Small intestine (tissue), 7 donors: Measurements from ENCODE around the gene CDKN1A. TPM values are rescaled to one million over a fixed set of nuclear protein-coding genes. Genes with fewer than 3 reads are reported as not detected.
A peak's percentile ranks its signal among the peaks of the same experiment; 100 is the strongest.

ENCODE experiments used
- DNase-seq, 2 donors: peaks; one replicate each; pipeline versions ENCODE4 v3.0.0 to v3.0.0-alpha.2; 2013
- FAIRE-seq: peaks from 2 replicates; lab custom pipeline; 2012; peaks lifted over from hg19 to GRCh38; lab: Jason Lieb, UNC
- H3K27ac ChIP-seq, 3 donors: one replicate each; pipeline ENCODE4 v1.5.1; 2013; ENCODE audit warnings: low read length in 2 of 3, mild to moderate bottlenecking in 2 of 3, control low read depth in 1 of 3, inconsistent platforms in 1 of 3, low read depth in 1 of 3, moderate library complexity in 1 of 3
- H3K27me3 ChIP-seq, 3 donors: one replicate each; pipeline ENCODE4 v1.6.1; 2013; ENCODE audit warnings: low read length in 3 of 3, inconsistent platforms in 1 of 3; ENCODE audit not compliant: control insufficient read depth in 3 of 3, insufficient read depth in 3 of 3
- H3K36me3 ChIP-seq, 3 donors: one replicate each; pipeline ENCODE4 v1.6.1; 2013; ENCODE audit warnings: low read length in 3 of 3, inconsistent platforms in 1 of 3, low read depth in 1 of 3, mild to moderate bottlenecking in 1 of 3, moderate library complexity in 1 of 3; ENCODE audit not compliant: control insufficient read depth in 3 of 3, insufficient read depth in 2 of 3
- H3K4me1 ChIP-seq, 3 donors: one replicate each; pipeline ENCODE4 v1.6.1; 2013; ENCODE audit warnings: low read length in 2 of 3, inconsistent platforms in 1 of 3, low read depth in 1 of 3, mild to moderate bottlenecking in 1 of 3, moderate library complexity in 1 of 3; ENCODE audit not compliant: control insufficient read depth in 3 of 3, insufficient read depth in 2 of 3
- H3K4me3 ChIP-seq, 3 donors: one replicate each; pipeline ENCODE4 v1.5.1; 2013; ENCODE audit warnings: low read length in 3 of 3, control low read depth in 1 of 3, inconsistent platforms in 1 of 3, low read depth in 1 of 3, mild to moderate bottlenecking in 1 of 3, moderate library complexity in 1 of 3
- H3K9me3 ChIP-seq, 2 donors: one replicate each; pipeline ENCODE4 v1.6.1; 2013; ENCODE audit warnings: low read depth in 1 of 2, low read length in 1 of 2; ENCODE audit not compliant: control insufficient read depth in 2 of 2, insufficient read depth in 1 of 2
- WGBS, 3 donors: extraction: QIAGEN DNeasy Blood & Tissue Kit; methylation state at CpG; one replicate each; pipeline ENCODE4 v1.1.7; 2013; 5-methylcytosine and 5-hydroxymethylcytosine counted together
- polyA plus RNA-seq, 4 donors: library from polyadenylated mRNA; stranded (reverse) in 3 of 4; unstranded in 1 of 4; fragments of 200-250 nt in 3 of 4; fragments of 120-200 nt in 1 of 4; gene quantifications; one replicate each; pipeline versions ENCODE4 v1.2.1 to v1.2.3, GENCODE V29; 2013
- donor health status: healthy with polysubstance abuse.
- donor health status: control.
- donor health status: control.
- donor health status: Bipolar disorder and iron deficiency.
- donor health status: healthy.

Gene CDKN1A
- polyA plus RNA-seq, 4 donors = 96.8 to 464 (median 292) TPM

GRCh38 chr6:36677059-36677749 lies 1.3 kb upstream of the CDKN1A start:
- Histone ChIP-seq H3K36me3 (peaks cover 0 to 23% (median 0%) of the 10 kb centered on the region in 3 donors), H3K9me3 (no peaks in the 10 kb centered on the region), H3K27ac (peak overlapping the region in 2 of 3 donors; percentile 47 to 85), H3K27me3 (no peaks in the 10 kb centered on the region), H3K4me1 (peaks cover 0 to 43% (median under 1%) of the 10 kb centered on the region in 3 donors), H3K4me3 (no peak overlapping the region)
- FAIRE-seq (no peak), DNase-seq (no peak)
- WGBS, 3 donors = 62 to 69% (median 66%) methylated on average over 7 of the region's 7 CpGs

- Histone ChIP-seq H3K4me3 (peak overlapping the region in 2 of 3 donors; percentile 8 to 32), H3K27me3 (no peaks in the 10 kb centered on the region), H3K4me1 (peaks cover 0 to 44% (median 5%) of the 10 kb centered on the region in 3 donors), H3K36me3 (peaks cover 0 to 30% (median 0%) of the 10 kb centered on the region in 3 donors), H3K9me3 (no peaks in the 10 kb centered on the region), H3K27ac (peak overlapping the region in 2 of 3 donors; percentile 47 to 85)
- 10 to 15% (median 14%) methylated on average over 10 of the region's 10 CpGs for WGBS, 3 donors
- DNase-seq = peak; percentile 35 to 67
- no peak for FAIRE-seq
These were observed 594 bp upstream of the CDKN1A start for GRCh38 chr6:36677753-36678487.

GRCh38 chr6:36679043-36679833 lies 724 bp downstream of the CDKN1A start:
- peaks cover 0 to 55% (median 5%) of the 10 kb centered on the region in 3 donors for H3K4me1 ChIP-seq
- H3K27ac ChIP-seq = peak overlapping the region; percentile 96 to 98 (median 98)
- H3K4me3 ChIP-seq = peak overlapping the region; percentile 61 to 93 (median 72)
- 0 to 1% (median 0%) methylated on average over 48 to 61 of the region's 61 CpGs for WGBS, 3 donors
- no peaks in the 10 kb centered on the region for H3K27me3 ChIP-seq
- peaks cover 4 to 43% (median 12%) of the 10 kb centered on the region in 3 donors for H3K36me3 ChIP-seq
- DNase-seq (peak; percentile 62 to 77), FAIRE-seq (no peak)
- H3K9me3 ChIP-seq = no peaks in the 10 kb centered on the region

GRCh38 chr6:36682328-36683144 lies 4.0 kb downstream of the CDKN1A start:
- Histone ChIP-seq H3K4me1 (peaks cover 0 to 39% (median 5%) of the 10 kb centered on the region in 3 donors), H3K27ac (peak overlapping the region; percentile 73 to 94 (median 82)), H3K9me3 (no peaks in the 10 kb centered on the region), H3K27me3 (no peaks in the 10 kb centered on the region), H3K36me3 (peaks cover 25 to 73% (median 38%) of the 10 kb centered on the region in 3 donors), H3K4me3 (peak overlapping the region in 1 of 3 donors; percentile 39)
- FAIRE-seq (no peak), DNase-seq (peak; percentile 90 to 91)
- WGBS, 3 donors = 7 to 41% (median 20%) methylated on average over 10 to 11 of the region's 11 CpGs

- H3K4me1 ChIP-seq = peaks cover 0 to 33% (median 5%) of the 10 kb centered on the region in 3 donors
- FAIRE-seq (no peak), DNase-seq (no peak)
- no peak overlapping the region for H3K4me3 ChIP-seq
- 67 to 76% (median 69%) methylated on average over 6 of the region's 6 CpGs for WGBS, 3 donors
- no peaks in the 10 kb centered on the region for H3K27me3 ChIP-seq
- peaks cover 25 to 76% (median 38%) of the 10 kb centered on the region in 3 donors for H3K36me3 ChIP-seq
- H3K9me3 ChIP-seq = no peaks in the 10 kb centered on the region
- H3K27ac ChIP-seq = peak overlapping the region; percentile 55 to 94 (median 82)
These were observed 4.7 kb downstream of the CDKN1A start for GRCh38 chr6:36683145-36683655.

- Histone ChIP-seq H3K27ac (peak overlapping the region; percentile 30 to 94 (median 55)), H3K4me3 (no peak overlapping the region), H3K9me3 (no peaks in the 10 kb centered on the region), H3K36me3 (peaks cover 25 to 76% (median 38%) of the 10 kb centered on the region in 3 donors), H3K27me3 (no peaks in the 10 kb centered on the region), H3K4me1 (peaks cover 0 to 31% (median 5%) of the 10 kb centered on the region in 3 donors)
- FAIRE-seq = no peak
- no peak for DNase-seq
- WGBS, 3 donors = 93 to 97% (median 95%) methylated on average over 27 to 29 of the region's 29 CpGs
These were observed 5.3 kb downstream of the CDKN1A start for GRCh38 chr6:36683656-36684446.

GRCh38 chr6:36684447-36684812 lies 5.9 kb downstream of the CDKN1A start:
- Histone ChIP-seq H3K36me3 (peaks cover 25 to 72% (median 38%) of the 10 kb centered on the region in 3 donors), H3K27me3 (no peaks in the 10 kb centered on the region), H3K4me1 (peaks cover 0 to 31% (median 5%) of the 10 kb centered on the region in 3 donors), H3K4me3 (no peak overlapping the region), H3K9me3 (no peaks in the 10 kb centered on the region), H3K27ac (no peak overlapping the region)
- DNase-seq (no peak), FAIRE-seq (no peak)
- WGBS, 3 donors = 94 to 99% (median 95%) methylated on average over 6 of the region's 6 CpGs
